Sigmoid colon (tissue), 7 donors: ENCODE data around the gene RNASE2. TPM values are rescaled to one million over a fixed set of nuclear protein-coding genes. Genes with fewer than 3 reads are reported as not detected.

Experiments used
- DNase-seq: peaks from one replicate; pipeline ENCODE4 v3.0.0-alpha.2; 2019
- H3K27ac ChIP-seq, 4 donors: fragments of 200-600 bp; sonication (generic); one replicate each; pipeline ENCODE4 v1.5.1; 2016 to 2019; ENCODE audit warnings: mild to moderate bottlenecking in 1 of 4
- H3K27me3 ChIP-seq, 3 donors: fragments of 200-600 bp; sonication (generic); one replicate each; pipeline ENCODE4 v1.5.1; 2019; ENCODE audit warnings: mild to moderate bottlenecking in 1 of 3
- H3K36me3 ChIP-seq, 4 donors: fragments of 200-600 bp; sonication (generic); one replicate each; pipeline ENCODE4 v1.5.1; 2016 to 2019
- H3K4me1 ChIP-seq, 4 donors: fragments of 200-600 bp; sonication (generic); one replicate each; pipeline ENCODE4 v1.5.1; 2017 to 2019
- H3K4me3 ChIP-seq, 4 donors: fragments of 200-600 bp; sonication (generic); one replicate each; pipeline ENCODE4 v1.5.1; 2017 to 2019; ENCODE audit warnings: mild to moderate bottlenecking in 2 of 4, moderate library complexity in 1 of 4
- H3K9me3 ChIP-seq, 4 donors: fragments of 200-600 bp in 3 of 4; sonication (generic) in 3 of 4; one replicate each; pipeline versions ENCODE4 v1.5.1 to v1.6.1; 2013 to 2019
- EP300 ChIP-seq, 4 donors: sonication (generic); formaldehyde crosslinking; IDR thresholded peaks; one replicate each; pipeline ENCODE4 v1.6.1; 2017; ENCODE audit warnings: antibody characterized with exemption in 4 of 4
- POLR2A ChIP-seq, 2 donors: fragments of 450-650 bp; IDR thresholded peaks; one replicate each; pipeline ENCODE4 v1.6.1; 2016; ENCODE audit warnings: antibody characterized with exemption in 2 of 2, mild to moderate bottlenecking in 2 of 2, moderate library complexity in 2 of 2
- POLR2AphosphoS5 ChIP-seq, 4 donors: sonication (generic); formaldehyde crosslinking; IDR thresholded peaks; one replicate each; pipeline ENCODE4 v1.6.1; 2017; ENCODE audit warnings: antibody characterized with exemption in 4 of 4
- WGBS, 2 donors: extraction: QIAGEN DNeasy Blood & Tissue Kit; methylation state at CpG; one replicate each; pipeline ENCODE4 v1.1.7; 2013; 5-methylcytosine and 5-hydroxymethylcytosine counted together
- intact Hi-C: fragments of 100-400 bp; cut with DNase I; formaldehyde crosslinking; loops from one replicate; pipeline ENCODE4 v1.15.1; 2023
- polyA plus RNA-seq, 3 donors: library from polyadenylated mRNA; stranded (reverse); fragments of 200-250 nt; gene quantifications; one replicate each; pipeline ENCODE4 v1.2.3, GENCODE V29; 2013
- total RNA-seq, 4 donors: library from RNA; depleted of rRNA; stranded (reverse); fragments of >200 nt; gene quantifications; one replicate each; pipeline ENCODE4 v1.1.0, GENCODE V29; 2016
- TF ChIP-seq, protein P1 (sequence below), 4 experiments: fragments of 450-650 bp in 3 of 4; fragments of 200-600 bp in 1 of 4; IDR thresholded peaks; one replicate each; pipeline ENCODE4 v1.5.1; 2016 to 2019; ENCODE audit warnings: antibody characterized with exemption in 4 of 4, mild to moderate bottlenecking in 3 of 4, moderate library complexity in 2 of 4
- donor health status: healthy with polysubstance abuse.
- donor health status: Bipolar disorder and iron deficiency.
- donor health status: healthy.

The RNASE2 gene
- total and polyA plus RNA-seq, 7 donors: 2.1 to 14.3 (median 3.1) TPM; not detected in 2

DNA sequence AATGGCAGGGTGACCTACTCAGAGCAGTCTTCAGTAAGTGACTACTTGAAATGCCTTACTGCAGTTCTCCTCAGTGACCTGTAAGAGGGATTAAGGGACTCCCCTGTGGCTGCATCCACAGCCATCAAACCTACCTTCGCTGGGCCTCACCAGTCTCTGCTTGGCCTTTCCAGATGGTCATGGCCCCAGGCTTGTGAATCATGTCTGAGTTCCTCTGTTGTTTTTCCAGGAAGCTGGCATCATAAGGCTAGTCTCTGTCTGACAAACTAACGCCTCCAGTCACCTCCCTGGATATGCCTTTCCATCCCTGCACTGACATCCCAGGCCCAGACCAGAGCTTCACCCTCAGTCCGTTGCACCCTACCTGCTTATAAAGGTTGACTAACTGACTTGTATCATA is 14.0 kb downstream of the RNASE2 start:
- 93 to 95% methylated on average over 3 of the region's 3 CpGs for WGBS, 2 donors
- H3K9me3 ChIP-seq: no peaks in the 10 kb centered on the region
- H3K4me3 ChIP-seq: no peak overlapping the region
- H3K27ac ChIP-seq: no peak overlapping the region
- intact Hi-C loops: no loop called here
- no peaks in the 10 kb centered on the region for H3K27me3 ChIP-seq
- H3K36me3 ChIP-seq: no peaks in the 10 kb centered on the region
- TF ChIP-seq POLR2AphosphoS5 (IDR thresholded peaks at IDR 0.05) (no peak), EP300 (IDR thresholded peaks at IDR 0.05) (no peak), POLR2A (IDR thresholded peaks at IDR 0.05) (no peak)
- TF ChIP-seq, protein P1, sequence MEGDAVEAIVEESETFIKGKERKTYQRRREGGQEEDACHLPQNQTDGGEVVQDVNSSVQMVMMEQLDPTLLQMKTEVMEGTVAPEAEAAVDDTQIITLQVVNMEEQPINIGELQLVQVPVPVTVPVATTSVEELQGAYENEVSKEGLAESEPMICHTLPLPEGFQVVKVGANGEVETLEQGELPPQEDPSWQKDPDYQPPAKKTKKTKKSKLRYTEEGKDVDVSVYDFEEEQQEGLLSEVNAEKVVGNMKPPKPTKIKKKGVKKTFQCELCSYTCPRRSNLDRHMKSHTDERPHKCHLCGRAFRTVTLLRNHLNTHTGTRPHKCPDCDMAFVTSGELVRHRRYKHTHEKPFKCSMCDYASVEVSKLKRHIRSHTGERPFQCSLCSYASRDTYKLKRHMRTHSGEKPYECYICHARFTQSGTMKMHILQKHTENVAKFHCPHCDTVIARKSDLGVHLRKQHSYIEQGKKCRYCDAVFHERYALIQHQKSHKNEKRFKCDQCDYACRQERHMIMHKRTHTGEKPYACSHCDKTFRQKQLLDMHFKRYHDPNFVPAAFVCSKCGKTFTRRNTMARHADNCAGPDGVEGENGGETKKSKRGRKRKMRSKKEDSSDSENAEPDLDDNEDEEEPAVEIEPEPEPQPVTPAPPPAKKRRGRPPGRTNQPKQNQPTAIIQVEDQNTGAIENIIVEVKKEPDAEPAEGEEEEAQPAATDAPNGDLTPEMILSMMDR (IDR thresholded peaks at IDR 0.05): no peak
- peaks cover 0 to 11% (median 10%) of the 10 kb centered on the region in 4 donors for H3K4me1 ChIP-seq
- DNase-seq: no peak

DNA sequence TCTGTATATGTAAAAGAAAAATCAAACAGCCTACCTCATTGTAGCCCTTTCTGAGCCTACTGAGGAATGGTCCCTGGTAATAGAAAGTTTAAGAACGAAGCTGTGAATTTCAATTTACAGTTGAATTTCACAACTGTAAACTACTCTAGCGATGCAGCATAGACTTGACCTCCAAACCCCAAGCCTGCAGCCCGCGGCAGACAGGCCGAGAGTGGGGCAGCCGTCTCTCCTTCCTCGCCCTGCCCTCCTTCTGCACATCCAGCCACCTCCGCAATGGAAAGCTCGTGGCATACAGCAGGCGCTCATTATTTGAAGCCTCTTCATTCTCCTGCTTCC is 15.3 kb downstream of the RNASE2 start:
- Histone ChIP-seq H3K9me3 (no peaks in the 10 kb centered on the region), H3K27ac (peak overlapping the region; percentile 79 to 88 (median 80)), H3K4me1 (peaks cover 0 to 11% (median 10%) of the 10 kb centered on the region in 4 donors), H3K4me3 (peak overlapping the region in 3 of 4 donors; percentile 59 to 62 (median 61)), H3K36me3 (no peaks in the 10 kb centered on the region), H3K27me3 (no peaks in the 10 kb centered on the region)
- intact Hi-C loops: loop anchor here (5.0 kb wide), 3 partner anchors 72 to 288 kb away; partner anchors contain the start of genes RNASE4 and RNASE7
- TF ChIP-seq POLR2A (IDR thresholded peaks at IDR 0.05): no peak
- TF ChIP-seq, protein P1 (IDR thresholded peaks at IDR 0.05): no peak
- TF ChIP-seq EP300 (IDR thresholded peaks at IDR 0.05): no peak
- no peak for TF ChIP-seq POLR2AphosphoS5 (IDR thresholded peaks at IDR 0.05)
- no peak for DNase-seq
- 39 to 76% methylated on average over 10 of the region's 10 CpGs for WGBS, 2 donors

DNA sequence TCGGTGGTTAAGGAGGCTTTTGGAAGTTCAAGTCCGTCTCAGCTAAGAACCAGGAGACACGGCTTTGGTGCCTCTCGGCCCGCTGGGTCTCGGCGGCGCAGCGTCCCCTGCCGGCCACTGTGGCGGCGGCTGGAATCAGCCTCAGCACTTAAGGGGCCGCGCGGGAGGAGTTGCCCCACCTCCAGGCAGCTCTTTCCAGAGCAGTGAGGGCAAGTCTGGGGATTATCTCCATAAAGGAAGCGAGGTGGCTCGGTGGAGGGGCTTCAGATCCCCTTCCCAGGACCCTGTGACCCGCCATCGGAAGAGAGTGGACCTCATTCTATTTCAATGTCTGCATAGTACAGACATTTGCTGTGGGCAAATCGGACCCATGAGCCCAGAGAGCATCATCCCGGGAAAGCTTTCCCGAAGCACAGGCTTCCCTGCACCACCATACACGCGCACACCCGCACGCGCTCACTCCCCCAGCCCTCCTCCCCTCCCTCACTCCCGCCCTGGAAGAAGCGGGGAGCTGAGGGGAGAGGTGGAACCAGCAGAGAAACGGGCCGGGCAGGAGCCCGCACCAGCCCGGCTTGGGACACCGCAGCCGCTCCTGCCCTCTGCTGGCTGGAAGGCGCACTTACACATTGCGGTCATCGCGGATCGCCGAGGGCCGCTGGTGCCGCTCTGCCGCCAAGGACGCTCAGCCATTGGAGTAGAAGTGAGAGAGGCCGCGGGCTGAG is 15.9 kb downstream of the RNASE2 start:
- Histone ChIP-seq H3K4me3 (peak overlapping the region; percentile 32 to 62 (median 60)), H3K36me3 (no peaks in the 10 kb centered on the region), H3K4me1 (peaks cover 0 to 11% (median 10%) of the 10 kb centered on the region in 4 donors), H3K9me3 (no peaks in the 10 kb centered on the region), H3K27me3 (no peaks in the 10 kb centered on the region), H3K27ac (peak overlapping the region; percentile 79 to 88 (median 80))
- peak; percentile 92 for DNase-seq
- WGBS, 2 donors: 6 to 40% methylated on average over 47 of the region's 47 CpGs
- intact Hi-C loops: loop anchor here (1.0 to 5.0 kb wide), 4 partner anchors 71 to 289 kb away; partner anchors contain the start of genes RNASE4 and RNASE7
- TF ChIP-seq POLR2A (IDR thresholded peaks at IDR 0.05): no peak
- TF ChIP-seq, protein P1 (IDR thresholded peaks at IDR 0.05): peak; percentile 72 to 89 (median 82)

DNA sequence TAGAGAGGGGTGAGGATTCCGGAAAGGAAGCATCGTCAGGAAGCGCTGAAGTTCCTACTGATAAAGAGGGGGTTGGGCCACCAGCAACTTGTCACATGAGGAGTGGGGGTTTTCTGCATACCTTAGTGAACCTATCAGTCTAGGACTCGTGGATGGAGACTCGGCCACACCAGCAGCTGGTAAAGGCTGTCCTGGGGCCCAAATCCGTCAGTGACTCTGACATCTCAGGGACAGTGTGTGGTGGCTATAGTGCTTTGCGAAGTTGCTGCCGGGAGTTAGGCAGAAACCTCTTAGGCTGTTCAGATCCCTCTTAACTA is 16.4 kb downstream of the RNASE2 start:
- no peaks in the 10 kb centered on the region for H3K27me3 ChIP-seq
- TF ChIP-seq POLR2A (IDR thresholded peaks at IDR 0.05) (no peak), POLR2AphosphoS5 (IDR thresholded peaks at IDR 0.05) (no peak), EP300 (IDR thresholded peaks at IDR 0.05) (no peak)
- TF ChIP-seq, protein P1 (IDR thresholded peaks at IDR 0.05): no peak
- H3K9me3 ChIP-seq: no peaks in the 10 kb centered on the region
- no peak for DNase-seq
- H3K36me3 ChIP-seq: no peaks in the 10 kb centered on the region
- H3K4me1 ChIP-seq: peaks cover 0 to 11% (median 10%) of the 10 kb centered on the region in 4 donors
- peak overlapping the region; percentile 79 to 88 (median 80) for H3K27ac ChIP-seq
- intact Hi-C loops: loop anchor here (1.0 to 5.0 kb wide), 4 partner anchors 71 to 289 kb away; partner anchors contain the start of genes RNASE4 and RNASE7
- WGBS, 2 donors: 29 to 38% methylated on average over 8 of the region's 8 CpGs
- H3K4me3 ChIP-seq: peak overlapping the region in 3 of 4 donors; percentile 59 to 62 (median 61)
